ENCODE measurements around the gene NHLRC4. TPM values are rescaled to one million over a fixed set of nuclear protein-coding genes. Genes with fewer than 3 reads are reported as not detected.
A peak's percentile ranks its signal among the peaks of the same experiment; 100 is the strongest.

Gene NHLRC4
- polyA plus RNA-seq, 3 donors, result 0.29 to 0.57 (median 0.36) TPM

DNA sequence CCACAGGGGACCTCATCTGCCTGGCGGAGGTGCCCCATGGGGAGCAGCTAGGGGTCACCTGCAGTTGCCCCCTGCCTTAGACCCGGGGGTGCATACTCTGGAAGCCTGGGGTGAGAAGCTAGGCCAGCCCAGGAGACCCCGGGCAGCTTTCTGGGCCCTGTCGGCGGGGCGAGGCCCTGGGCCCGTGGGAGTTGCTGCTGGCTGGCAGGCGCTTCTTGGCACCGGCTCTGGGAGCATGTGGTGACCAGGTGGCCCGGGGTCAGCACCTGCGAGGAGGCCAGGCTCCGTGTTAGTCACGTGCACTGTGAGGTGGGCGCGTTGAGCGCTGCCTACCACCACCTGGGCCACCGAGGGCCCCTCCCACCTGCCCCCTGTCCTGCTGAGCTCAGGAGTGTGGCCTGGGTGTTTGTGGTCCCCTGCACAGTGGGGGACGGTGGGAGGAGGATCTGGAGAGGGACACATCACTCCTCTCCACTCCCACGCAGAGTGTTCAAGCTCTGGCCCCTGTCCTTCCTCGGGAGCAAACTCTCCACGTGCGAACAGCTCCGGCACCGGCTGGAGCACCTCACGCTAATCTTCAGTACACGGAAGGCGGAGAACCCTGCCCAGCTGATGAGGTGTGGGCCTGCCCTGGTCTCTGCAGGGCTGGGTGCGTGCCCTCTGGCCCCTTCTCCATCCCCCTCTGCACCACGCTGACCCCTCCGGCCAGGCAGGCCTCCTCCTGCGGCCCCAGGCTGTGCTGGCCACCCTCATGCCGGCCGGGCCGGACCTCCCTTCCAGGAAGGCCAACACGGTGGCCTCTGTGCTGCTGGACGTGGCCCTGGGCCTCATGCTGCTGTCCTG lies 8.8 kb downstream of the NHLRC4 start:
- Histone ChIP-seq H2AFZ (ENCODE audit: insufficient read depth, low read depth, low read length, poor library complexity, severe bottlenecking) (no peak overlapping the region), H3K4me3 (replicated peaks in 1 of 3; ENCODE audit: low read depth in 2 of 3, low read length in 3 of 3) (no peak overlapping the region), H3K79me2 (ENCODE audit: insufficient read depth, low read length) (peaks cover 10% of the 10 kb centered on the region), H3K4me2 (replicated peaks; ENCODE audit: extremely low read depth, low read length, poor library complexity, severe bottlenecking) (no peak overlapping the region), H3K9ac (ENCODE audit: insufficient read depth, low read length, poor library complexity, severe bottlenecking) (no peak overlapping the region), H3K9me3 (replicated peaks in 1 of 2; ENCODE audit: control insufficient read depth in 1 of 2, insufficient read depth in 1 of 2, low read length in 2 of 2) (no peaks in the 10 kb centered on the region), H3K36me3 (replicated peaks in 1 of 2; ENCODE audit: control insufficient read depth in 1 of 2, insufficient read depth in 2 of 2, low read length in 2 of 2) (peaks cover 11 to 13% of the 10 kb centered on the region in 2 donors), H3K27me3 (ENCODE audit: control insufficient read depth in 2 of 2, insufficient read depth in 2 of 2, low read length in 2 of 2) (no peaks in the 10 kb centered on the region), H4K20me1 (ENCODE audit: insufficient read depth, low read length) (no peaks in the 10 kb centered on the region), H3K4me1 (ENCODE audit: control insufficient read depth in 1 of 2, insufficient read depth in 2 of 2, low read length in 2 of 2) (peaks cover 6 to 9% of the 10 kb centered on the region in 2 donors), H3K27ac (ENCODE audit: low read depth in 1 of 2, low read length in 2 of 2) (no peak overlapping the region)
- TF ChIP-seq, protein P1, sequence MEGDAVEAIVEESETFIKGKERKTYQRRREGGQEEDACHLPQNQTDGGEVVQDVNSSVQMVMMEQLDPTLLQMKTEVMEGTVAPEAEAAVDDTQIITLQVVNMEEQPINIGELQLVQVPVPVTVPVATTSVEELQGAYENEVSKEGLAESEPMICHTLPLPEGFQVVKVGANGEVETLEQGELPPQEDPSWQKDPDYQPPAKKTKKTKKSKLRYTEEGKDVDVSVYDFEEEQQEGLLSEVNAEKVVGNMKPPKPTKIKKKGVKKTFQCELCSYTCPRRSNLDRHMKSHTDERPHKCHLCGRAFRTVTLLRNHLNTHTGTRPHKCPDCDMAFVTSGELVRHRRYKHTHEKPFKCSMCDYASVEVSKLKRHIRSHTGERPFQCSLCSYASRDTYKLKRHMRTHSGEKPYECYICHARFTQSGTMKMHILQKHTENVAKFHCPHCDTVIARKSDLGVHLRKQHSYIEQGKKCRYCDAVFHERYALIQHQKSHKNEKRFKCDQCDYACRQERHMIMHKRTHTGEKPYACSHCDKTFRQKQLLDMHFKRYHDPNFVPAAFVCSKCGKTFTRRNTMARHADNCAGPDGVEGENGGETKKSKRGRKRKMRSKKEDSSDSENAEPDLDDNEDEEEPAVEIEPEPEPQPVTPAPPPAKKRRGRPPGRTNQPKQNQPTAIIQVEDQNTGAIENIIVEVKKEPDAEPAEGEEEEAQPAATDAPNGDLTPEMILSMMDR (IDR thresholded peaks at IDR 0.05), result no peak
- 93% methylated on average over 32 of the region's 36 CpGs for WGBS (ENCODE audit: insufficient coverage)
- peaks cover 14% of the 10 kb centered on the region for H3K4me1 Mint-ChIP-seq
- H3K36me3 Mint-ChIP-seq, result peaks cover 4 to 6% of the 10 kb centered on the region in 2 donors
- no peak for DNase-seq
- H3K27me3 Mint-ChIP-seq (ENCODE audit: low read depth in 3 of 3), result peaks cover 0 to 6% (median 2%) of the 10 kb centered on the region in 3 donors
- peaks cover 0 to under 1% (median 0%) of the 10 kb centered on the region in 7 donors for H3K9me3 Mint-ChIP-seq
- H3K27ac Mint-ChIP-seq, result no peak overlapping the region
- H3K4me3 Mint-ChIP-seq, result no peak overlapping the region
- intact Hi-C loops (cut with micrococcal nuclease), result loop anchor here (5.0 kb wide), 2 partner anchors 37 to 87 kb away; no protein-coding TSS in a partner anchor

DNA sequence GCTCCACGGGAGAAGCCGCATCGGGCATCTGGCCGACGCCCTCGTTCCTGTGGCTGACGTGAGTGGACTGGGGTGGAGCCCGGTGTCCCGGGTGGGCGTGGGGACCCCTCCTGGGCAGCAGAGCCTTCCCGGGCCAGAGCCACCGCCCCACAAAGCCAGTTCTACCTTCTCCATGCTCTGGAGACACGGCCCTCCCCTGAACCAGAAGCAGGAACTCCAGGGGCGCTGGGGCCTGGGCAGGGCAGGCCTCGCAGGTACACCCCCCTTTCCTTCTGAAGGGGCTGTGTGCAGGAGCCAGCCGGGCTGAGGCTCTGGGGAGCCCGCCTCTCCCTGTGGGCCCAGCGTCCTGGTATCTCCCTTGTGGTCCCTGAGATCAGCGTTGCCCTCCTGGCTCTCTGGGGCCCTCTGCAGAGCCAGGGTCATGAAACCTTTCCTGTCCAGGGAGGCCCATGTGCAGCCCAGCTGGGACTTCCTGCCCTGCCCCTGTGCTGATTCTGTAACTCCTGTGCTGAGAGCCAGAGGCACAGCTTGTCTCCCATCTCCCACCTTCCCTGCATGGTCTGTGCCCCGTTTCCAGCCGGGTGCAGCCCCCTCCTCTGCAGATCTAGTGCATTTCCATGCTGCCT lies 9.5 kb downstream of the NHLRC4 start:
- peaks cover 0 to 4% (median 2%) of the 10 kb centered on the region in 3 donors for H3K27me3 Mint-ChIP-seq (ENCODE audit: low read depth in 3 of 3)
- H3K27me3 ChIP-seq (ENCODE audit: control insufficient read depth in 2 of 2, insufficient read depth in 2 of 2, low read length in 2 of 2), result no peaks in the 10 kb centered on the region
- peaks cover 4% of the 10 kb centered on the region for H3K79me2 ChIP-seq (ENCODE audit: insufficient read depth, low read length)
- WGBS (ENCODE audit: insufficient coverage), result 83% methylated on average over 12 of the region's 21 CpGs
- no peak overlapping the region for H3K4me3 Mint-ChIP-seq
- H3K4me2 ChIP-seq (replicated peaks; ENCODE audit: extremely low read depth, low read length, poor library complexity, severe bottlenecking), result no peak overlapping the region
- H3K36me3 ChIP-seq (replicated peaks in 1 of 2; ENCODE audit: control insufficient read depth in 1 of 2, insufficient read depth in 2 of 2, low read length in 2 of 2), result peaks cover 11 to 13% of the 10 kb centered on the region in 2 donors
- no peaks in the 10 kb centered on the region for H4K20me1 ChIP-seq (ENCODE audit: insufficient read depth, low read length)
- H3K36me3 Mint-ChIP-seq, result peaks cover 4 to 8% of the 10 kb centered on the region in 2 donors
- no peak overlapping the region for H3K4me3 ChIP-seq (replicated peaks in 1 of 3; ENCODE audit: low read depth in 2 of 3, low read length in 3 of 3)
- no peaks in the 10 kb centered on the region for H3K9me3 Mint-ChIP-seq
- H2AFZ ChIP-seq (ENCODE audit: insufficient read depth, low read depth, low read length, poor library complexity, severe bottlenecking), result no peak overlapping the region
- TF ChIP-seq, protein P1 (IDR thresholded peaks at IDR 0.05), result no peak
- no peaks in the 10 kb centered on the region for H3K9me3 ChIP-seq (replicated peaks in 1 of 2; ENCODE audit: control insufficient read depth in 1 of 2, insufficient read depth in 1 of 2, low read length in 2 of 2)
- H3K27ac Mint-ChIP-seq, result peak overlapping the region in 1 of 7 donors; percentile 57
- intact Hi-C loops (cut with micrococcal nuclease), result loop anchor here (5.0 kb wide), 2 partner anchors 36 to 86 kb away; no protein-coding TSS in a partner anchor
- no peak overlapping the region for H3K27ac ChIP-seq (ENCODE audit: low read depth in 1 of 2, low read length in 2 of 2)
- no peak overlapping the region for H3K9ac ChIP-seq (ENCODE audit: insufficient read depth, low read length, poor library complexity, severe bottlenecking)
- no peak for DNase-seq
- peaks cover 0 to 2% of the 10 kb centered on the region in 2 donors for H3K4me1 ChIP-seq (ENCODE audit: control insufficient read depth in 1 of 2, insufficient read depth in 2 of 2, low read length in 2 of 2)
- H3K4me1 Mint-ChIP-seq, result peaks cover 7% of the 10 kb centered on the region

Data from CD14-positive monocyte (primary cell).